ENCODE measurements around the gene RNF222.
"Not testable (repeated sequence)": the region's sequence is repeated elsewhere in the genome, so short reads cannot be mapped to it uniquely, and the experiment has no call there.

DNA sequence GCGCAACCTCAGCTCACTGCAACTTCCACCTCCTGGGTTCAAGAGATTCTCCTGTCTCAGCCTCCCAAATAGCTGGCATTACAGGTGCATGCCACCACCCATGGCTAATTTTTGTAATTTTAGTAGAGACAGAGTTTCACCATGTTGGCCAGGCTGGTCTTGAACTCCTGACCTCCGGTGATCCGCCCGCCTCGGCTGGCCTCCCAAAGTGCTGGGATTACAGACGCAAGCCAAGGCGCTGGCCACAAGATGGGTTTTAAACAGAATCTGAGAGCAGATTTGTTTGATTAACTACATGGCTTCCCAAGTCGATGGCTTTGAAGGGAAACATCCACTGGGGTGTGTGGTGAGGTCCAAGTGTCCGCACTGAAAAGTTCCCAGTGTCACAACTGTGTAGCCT is 3.1 kb downstream of the RNF222 start:
- TF ChIP-seq, protein P1, sequence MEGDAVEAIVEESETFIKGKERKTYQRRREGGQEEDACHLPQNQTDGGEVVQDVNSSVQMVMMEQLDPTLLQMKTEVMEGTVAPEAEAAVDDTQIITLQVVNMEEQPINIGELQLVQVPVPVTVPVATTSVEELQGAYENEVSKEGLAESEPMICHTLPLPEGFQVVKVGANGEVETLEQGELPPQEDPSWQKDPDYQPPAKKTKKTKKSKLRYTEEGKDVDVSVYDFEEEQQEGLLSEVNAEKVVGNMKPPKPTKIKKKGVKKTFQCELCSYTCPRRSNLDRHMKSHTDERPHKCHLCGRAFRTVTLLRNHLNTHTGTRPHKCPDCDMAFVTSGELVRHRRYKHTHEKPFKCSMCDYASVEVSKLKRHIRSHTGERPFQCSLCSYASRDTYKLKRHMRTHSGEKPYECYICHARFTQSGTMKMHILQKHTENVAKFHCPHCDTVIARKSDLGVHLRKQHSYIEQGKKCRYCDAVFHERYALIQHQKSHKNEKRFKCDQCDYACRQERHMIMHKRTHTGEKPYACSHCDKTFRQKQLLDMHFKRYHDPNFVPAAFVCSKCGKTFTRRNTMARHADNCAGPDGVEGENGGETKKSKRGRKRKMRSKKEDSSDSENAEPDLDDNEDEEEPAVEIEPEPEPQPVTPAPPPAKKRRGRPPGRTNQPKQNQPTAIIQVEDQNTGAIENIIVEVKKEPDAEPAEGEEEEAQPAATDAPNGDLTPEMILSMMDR (conservative IDR thresholded peaks at IDR 0.05; ENCODE audit: low read length): not testable (repeated sequence)
- TF ChIP-seq EZH2phosphoT487 (IDR thresholded peaks at IDR 0.05; ENCODE audit: borderline replicate concordance): not testable (repeated sequence)

All from Loucy (cell line).